HG03095 (cell line): ENCODE data around the gene APOA1.
"Not testable (repeated sequence)": the region's sequence is repeated elsewhere in the genome, so short reads cannot be mapped to it uniquely, and the experiment has no call there.

Experiments
- ATAC-seq: cut with Tn5 transposase; IDR thresholded peaks from one replicate; pipeline ENCODE4 v1.9.1; 2021; ENCODE audit warnings: moderate library complexity; ENCODE audit not compliant: unreplicated experiment

The APOA1 gene

DNA sequence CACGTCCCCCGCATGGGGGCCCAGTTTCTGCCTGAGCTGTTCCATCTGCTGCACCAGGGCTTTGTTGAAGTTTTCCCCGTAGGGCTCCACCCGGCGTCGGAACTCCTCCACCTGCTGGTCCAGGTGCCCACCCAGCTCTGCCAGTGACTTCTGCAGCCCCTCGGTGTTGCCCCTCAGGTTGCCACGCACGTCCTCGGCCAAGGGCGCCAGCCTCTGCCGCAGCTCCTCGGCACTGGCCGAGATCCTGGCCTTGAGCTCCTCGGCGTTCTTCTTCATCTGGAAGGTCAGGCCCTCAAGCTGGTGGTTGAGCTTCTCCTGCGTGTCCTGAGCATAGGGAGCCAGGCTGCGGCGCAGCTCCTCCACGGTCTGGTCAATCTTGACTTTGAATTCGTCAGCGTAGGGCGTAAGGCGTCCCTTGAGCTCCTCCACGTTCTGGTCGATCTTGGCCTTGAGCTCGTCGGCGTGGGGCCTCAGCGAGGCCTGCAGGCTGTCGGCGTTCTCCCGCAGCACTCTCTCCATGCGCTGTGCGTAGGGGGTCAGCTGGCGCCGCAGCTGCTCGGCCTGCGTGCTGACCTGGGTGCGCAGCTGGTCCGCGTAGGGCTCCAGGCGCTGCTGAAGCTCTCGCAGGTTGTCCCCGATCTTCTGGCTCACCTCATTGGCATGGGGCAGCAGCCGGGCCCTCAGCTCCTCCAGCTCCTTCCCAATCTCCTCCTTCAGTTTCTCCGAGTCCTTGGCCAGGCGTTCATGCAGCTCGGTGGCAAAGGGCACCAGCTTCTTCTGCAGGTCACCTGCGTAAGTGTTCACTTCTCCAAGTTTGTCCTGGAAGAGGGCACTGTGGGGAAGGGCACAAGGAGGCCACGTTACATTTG lies 16.1 kb downstream of the APOA1 start:
- no peak for ATAC-seq

DNA sequence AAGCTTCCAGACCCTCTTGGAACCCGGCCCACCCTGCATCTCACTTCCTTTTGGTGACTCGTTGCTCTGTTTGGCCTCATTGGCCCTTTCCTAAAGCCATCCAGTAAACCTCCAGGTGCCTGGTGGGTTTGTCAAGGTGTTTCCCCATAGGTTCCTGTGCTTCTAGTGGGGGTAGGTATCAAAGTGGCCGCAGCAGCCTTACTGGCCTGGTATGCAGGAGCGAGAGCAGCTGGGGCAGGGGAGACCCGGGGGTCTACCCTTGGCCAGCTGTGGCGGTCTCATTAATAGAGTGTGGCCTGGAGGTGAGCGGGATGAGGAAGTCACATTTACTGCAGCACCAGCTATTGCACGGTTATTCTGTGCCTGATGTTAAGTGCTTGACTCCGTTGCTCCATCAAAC lies 18.4 kb downstream of the APOA1 start:
- no peak for ATAC-seq

DNA sequence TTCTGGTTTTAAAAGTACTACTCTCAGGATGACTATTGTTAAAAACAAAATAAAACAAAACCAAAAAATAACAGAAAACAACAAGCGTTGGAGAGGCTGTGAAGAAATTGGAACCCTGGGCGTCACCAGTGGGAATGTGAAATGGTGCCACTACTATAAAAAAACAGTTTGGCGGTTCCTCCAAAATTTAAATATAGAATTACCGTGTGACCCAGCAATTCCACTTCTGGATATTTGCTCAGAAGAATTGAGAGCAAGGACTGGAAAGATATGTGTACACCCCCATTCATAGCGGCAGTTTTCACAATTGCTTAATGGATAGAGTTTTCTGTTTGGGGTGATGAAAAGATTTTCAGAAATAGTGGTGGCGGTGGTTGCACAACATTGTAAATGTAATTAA lies 22.9 kb downstream of the APOA1 start:
- no peak for ATAC-seq

DNA sequence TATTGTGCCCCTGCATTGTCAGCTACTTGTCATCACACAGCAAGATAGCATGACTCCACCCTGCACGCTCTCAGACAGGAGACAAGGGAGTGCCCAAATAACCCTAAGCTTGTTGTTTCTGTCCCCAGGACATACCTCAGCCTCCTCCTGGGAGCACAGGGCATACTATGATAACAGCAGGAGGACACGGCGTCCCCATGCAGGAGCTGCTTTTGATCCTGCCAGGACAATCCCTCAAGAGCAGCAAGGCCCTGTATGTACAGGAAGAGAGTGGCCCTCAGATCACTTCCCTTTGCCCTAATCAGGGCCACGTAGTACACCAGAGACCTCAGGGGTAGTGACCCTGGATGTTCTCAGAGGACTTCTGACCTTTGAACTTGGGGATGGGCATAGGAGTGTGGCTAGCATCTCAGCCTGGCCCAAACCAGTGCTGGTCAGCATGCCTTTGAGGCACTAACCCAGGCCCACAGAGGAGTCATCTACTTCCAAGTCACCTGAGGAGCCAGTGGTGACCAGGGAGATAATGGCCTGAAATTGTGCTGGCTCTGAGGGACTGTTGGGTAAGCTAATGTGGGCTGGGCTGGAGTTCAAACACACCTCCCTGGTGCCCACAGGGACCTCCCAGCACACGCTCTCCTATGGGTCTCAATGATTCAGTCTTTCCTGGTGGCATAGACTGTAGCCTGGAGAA lies 23.5 kb downstream of the APOA1 start:
- no peak for ATAC-seq

DNA sequence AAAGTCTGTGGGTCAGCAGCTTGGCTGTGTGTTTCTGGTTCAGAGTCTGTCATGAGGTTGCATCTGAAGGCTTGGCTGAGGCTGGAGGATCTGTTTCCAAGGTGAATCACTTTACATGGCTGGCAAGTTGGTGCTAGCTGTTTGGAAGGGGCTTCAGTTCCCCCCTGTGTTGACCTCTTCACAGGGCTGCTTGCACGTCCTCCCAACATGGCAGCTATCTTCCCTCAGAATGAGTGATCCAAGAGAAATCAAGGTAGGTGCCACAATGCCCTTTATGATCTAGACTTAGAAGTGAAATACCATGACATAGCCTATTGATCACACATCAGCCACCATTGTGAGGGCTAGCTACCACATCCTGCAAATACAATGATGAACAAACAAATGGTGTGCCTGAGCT lies 24.3 kb downstream of the APOA1 start:
- no peak for ATAC-seq

DNA sequence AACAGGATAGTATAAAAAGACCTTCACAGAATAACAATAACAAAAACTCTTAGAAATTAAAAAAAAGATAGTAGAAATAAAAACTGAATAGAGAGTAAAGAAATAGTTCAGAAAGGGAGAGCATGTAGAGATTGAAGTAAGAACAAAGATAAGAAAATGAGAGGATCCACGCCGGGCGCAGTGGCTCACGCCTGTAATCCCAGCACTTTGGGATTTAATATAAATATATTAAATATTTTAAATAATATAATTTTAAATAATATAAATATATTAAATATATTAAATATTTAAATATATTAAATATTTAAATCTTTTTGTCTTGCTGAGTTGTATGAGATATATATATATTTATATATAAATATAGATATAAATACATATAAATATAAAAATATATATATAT lies 25.3 kb downstream of the APOA1 start:
- no peak for ATAC-seq

DNA sequence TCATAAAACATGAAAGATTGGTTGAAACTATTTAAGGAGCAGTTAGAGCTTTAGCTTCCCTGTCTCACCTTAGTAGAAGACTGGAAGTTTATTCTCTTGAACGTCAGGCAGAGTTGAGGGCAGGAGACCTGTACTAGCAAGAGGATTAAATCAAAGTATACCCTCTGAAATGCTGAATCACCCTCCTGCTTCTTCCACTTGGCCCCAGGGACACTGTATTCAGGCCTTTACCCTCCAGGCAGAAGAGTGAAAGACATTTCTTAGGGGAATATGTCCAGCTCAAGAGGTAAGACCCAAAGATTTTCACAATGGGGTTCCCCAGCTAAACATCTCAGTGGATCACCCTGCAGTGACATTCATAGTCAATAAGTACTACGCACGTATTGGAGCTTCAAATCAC lies 26.2 kb downstream of the APOA1 start:
- ATAC-seq, result no peak

DNA sequence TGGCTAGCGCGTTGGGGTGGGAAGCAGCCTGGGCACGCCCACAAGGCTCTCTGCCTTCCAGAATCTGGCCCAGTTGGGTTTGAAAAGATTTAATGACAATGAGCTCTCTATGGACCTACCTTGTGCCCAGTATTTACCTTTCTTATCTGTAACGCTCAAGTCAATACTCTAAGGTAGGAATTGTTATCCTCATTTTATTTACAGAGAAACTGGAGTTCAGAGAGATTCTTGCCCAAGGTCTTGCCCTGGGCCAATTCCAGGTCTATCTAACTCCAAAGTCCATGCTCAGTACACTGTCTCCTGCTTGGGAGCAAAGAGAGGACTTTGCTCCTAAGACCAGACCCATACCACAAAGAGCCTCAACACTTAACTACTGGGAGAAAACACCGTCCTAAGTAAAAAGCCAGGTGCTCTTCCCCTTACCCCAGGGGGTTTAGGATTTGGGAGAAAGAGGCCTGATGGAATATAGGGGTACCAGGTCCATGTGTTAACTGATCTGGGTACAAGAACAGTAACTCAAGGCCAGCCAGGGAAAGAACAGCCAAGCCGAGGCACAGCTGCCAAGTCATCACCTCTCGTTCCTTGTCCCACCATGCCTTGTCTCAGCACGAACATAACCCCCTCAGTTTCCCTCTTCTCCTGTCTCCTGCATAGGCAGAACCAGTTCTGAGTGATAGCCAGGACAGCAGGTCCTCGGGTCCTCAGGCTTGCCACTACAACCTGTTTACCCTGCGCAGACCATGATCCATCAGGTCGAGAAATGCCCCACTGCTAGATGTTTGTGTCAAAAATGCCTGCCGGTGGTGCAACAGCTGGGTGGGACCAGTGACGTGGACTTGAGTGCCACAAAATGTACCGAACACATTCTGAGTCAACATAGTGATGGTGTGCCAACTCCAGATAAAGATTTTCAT lies 28.9 kb downstream of the APOA1 start:
- no peak for ATAC-seq

DNA sequence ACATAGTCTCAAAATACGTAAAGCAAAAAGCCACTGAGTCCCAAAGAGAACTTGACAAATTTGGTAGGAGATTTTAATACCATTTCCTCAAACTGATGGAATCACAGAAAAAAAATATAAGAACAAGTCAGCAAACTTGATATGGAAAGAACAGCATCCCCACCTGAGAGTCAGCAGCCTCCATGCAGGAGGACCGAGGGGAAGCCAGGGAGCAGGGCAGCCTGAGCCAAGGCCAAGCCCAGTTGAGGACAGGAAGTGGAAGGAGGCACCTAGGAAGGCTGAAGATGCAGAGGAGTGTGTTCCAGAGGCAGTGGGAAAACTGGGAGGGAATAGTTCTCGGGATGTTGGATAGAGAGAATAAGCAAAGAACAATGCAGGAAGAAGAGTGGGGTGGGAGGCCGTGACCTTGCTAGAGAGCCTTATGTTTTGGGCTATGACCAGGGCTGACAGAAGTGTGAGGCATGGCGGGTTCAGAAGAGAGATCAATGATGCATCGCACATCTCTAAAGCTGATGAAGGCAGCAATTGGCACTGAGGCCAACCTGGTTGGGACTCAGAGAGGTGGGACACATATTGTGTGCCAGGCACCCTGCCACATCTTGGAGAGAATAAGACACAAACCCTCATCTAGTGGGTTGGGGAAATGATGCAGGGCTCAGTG lies 29.7 kb downstream of the APOA1 start:
- ATAC-seq, result no peak

DNA sequence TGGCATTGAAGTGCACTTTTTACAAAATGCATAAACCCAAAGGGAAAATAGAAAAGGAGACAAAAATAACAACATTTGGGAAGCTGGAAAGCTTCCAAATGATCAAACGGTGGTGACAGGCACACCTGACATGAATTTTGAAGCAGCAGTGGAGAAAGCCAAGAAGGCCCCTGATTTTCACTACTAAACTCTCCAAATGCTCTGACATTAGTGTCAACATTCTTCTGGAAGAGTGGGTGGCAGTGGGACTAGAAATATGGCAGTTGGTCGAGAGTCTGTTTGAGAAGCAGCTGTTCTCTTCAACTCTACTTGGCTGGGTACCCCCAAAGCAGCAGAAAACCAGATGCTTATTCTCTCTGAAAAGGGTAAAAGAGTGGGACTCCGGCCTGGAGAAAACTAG lies 33.4 kb downstream of the APOA1 start:
- ATAC-seq, result no peak

DNA sequence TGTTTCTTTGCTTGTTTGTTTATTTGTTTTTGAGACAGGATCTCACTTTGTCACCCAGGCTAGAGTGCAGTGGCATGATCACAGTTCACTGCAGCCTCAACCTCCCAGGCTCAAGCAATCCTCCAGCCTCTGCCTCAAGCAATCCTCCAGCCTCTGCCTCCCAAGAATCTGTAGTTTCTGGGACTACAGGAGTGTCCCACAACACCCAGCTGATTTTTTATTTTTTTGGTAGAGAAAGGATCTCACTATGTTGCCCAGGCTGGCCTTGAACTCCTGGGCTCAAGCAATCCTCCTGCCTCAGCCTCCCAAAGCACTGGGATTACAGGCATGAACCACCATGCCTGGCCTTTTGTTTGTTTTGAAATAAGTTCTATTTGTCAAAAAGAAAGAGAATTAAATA lies 35.8 kb downstream of the APOA1 start:
- not testable (repeated sequence) for ATAC-seq

DNA sequence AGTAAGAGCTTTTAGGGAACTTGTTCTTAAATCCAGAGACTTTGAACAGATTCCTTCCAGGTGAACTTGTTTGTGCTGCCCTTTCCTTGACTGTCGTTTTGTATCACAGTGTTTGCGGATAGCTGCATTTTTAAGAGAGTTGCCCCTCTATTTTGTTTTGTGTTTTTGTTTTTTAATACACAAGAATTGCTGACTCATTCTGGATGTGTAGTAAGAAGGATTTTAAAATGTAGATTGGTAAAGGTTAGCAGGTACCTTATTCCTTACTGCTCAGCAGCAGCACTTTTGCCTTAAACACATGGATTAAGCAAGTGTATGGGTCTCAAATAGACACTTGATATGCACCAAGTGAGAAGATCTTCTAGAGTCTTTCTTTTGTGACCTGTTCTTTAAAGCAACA lies 36.8 kb downstream of the APOA1 start:
- ATAC-seq, result no peak

DNA sequence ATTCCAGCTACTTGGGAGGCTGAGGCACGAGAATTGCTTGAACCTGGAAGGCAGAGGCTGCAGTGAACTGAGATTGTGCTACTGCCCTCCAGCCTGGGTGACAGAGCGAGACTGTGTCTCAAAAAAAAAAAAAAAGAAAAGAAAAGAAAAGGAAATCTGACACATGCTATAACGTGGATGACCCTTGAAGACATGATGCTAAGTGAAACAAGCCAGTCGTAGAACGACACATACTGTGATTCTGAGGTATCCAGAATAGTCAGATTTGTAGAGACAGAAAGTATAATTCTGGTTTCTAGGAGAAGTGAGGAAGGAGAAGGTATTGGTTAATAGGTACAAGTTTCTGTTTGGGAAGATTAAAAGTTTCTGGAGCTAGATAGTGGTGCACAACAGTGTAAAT lies 39.1 kb downstream of the APOA1 start:
- ATAC-seq, result no peak

DNA sequence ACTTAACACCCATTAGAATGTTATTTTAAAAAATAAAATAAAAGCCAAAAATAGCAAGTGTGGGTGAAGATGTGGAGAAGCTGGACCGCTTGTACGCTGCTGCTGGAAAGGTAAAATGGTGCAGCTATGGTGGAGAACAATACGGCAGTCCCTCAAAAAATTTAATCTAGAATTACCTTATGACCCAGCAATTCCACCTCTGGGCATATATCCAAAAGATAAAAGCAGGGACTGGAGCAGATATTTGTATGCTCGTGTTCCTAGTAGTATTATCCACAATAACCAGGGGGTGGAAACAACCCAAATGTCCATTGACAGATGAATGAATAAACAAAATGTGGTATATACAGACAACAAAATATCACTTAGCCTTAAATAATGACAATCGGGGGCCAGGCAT lies 39.6 kb downstream of the APOA1 start:
- ATAC-seq, result no peak

DNA sequence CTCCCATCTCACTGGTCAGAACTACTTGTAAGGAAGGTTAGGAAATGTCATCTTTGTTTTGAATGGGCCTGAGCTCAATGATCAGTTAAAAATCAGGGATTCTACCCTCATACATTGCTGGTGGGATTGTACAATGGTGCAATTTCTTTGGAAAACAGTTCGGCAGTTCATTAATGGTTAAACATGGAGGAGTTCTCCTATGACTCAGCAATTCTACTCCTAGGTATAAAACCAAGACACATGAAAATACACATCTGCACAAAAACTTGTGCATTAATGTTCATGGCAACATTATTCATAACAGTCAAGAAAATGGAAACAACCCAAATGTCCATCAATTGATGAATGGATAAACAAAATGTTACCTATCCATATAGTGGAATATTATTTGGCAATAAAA lies 40.9 kb downstream of the APOA1 start:
- ATAC-seq, result no peak

DNA sequence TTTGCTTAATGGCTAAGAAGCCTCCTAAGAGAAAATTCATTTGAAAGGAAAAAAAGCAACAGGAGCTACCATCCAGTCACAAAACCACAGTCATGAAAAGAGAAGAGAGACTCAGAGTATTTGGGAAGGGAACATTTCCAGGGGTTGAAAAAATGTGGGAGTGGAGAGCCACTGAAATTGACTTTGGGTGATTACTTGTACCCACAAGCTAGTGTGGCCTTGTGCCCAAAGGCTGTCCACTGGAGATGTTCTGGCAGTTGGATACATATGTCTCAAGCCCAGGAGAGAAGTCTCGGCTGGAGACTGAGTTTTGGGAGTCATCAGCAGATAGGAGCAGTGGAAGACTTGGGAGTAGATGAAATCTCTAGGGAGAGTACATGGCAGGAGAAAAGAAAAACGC lies 42.6 kb downstream of the APOA1 start:
- ATAC-seq, result no peak

DNA sequence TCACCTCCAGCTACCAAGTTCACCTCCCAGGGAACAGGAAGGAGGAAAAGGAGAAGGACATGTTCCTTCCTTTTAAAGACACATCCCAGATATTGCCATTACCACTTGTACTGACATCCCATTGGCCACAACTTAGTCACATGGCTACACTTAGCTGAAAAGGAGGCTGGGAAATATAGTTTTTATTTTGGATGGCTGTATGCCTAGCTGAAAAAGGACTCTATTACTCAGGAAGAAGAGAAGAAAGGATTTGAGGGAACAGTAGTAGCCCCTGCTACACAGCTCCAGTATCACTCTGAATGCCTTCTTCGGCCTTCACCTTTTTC lies 43.7 kb downstream of the APOA1 start:
- ATAC-seq, result no peak

DNA sequence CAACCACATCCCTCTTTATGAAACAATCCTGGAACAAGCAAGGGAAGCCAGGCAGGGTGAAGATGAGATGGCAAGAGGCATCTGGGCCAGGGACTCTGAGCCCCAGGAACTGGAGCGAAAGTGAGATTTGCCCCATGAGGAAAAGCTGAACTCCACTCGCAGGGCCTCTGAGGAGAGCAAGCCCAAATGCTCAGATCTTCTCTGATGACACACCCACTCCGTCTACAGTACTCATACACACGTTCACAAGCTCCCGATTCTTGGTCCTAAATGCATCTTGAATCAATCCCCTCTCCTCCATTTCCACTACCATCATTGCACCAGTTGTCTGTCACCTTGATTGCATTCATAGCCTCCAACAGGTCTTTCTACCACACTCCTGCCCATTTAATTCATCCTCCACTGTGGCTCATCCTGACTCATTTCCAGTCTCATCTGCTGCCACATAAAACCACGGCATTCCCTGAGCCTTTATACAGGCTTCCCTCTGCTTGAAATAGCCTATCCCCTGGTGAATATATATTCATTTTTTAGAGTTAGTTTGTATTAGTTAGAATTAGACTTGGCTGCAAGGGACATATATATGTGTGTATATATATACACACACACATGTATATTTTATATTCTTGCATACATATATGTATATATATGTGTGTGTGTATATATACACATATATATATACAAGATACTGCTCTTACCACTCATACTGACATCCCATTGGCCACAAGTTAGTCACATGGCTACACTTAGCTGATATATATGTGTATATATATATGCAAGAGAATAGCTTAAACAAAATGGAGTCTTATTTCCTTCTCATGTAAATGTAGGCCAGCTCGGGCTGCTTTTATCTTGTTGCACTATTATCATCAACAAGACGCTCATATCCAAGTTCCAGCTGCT lies 44.3 kb downstream of the APOA1 start:
- ATAC-seq, result no peak

DNA sequence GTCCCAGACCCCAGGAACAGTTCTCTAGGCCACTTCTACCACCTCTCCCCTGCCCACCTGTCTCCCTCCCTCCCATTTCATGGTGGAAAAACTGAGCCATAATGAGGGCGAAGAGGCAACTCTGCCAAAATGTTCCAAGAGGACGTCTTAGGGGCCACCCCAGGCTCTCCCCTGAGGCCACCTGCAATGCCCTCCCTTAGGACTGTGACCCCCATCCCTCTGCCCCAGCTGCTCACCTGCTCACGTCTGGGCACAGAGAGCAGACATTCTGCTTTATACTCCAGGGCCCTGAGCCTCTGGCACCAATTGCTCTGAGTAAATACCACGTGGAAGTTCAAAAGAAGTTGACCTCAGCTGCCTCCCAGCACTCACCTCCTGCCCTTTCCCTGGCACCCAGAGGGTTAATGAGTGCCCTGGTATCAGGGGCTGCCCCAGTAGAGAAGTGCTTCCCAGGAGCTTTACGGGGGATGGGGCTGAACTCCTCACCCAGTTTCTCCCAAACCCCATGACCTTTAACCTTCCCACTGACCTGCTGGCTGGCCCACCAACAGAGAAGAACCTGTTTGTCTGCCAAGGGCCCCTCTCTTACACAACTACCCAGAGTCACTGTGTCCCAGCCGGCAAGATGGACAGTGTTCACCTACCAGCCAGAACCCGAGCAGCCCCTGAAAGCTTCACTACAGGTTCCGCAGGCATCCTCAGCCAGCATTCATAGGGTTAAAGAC lies 45.1 kb downstream of the APOA1 start:
- no peak for ATAC-seq

DNA sequence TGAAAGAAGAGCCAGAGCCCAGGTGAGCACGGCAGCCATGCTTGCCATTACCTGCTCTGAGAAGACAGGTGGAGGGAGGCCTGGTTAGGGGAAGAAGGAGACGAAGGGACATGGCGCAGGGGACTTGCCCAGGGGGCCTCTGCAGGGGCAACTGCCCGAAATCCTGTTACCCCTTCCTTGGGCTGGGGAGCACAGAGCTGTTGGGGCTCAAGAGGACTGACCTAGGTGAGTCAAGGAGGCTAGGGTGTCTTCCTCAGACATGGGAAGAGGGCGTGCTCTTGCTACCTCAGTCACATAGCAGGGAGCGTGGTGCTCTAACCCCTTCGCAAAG lies 45.6 kb downstream of the APOA1 start, which contains the start of gene APOA5:
Gene APOA5, minus strand, starts transcription at position 67 of the 331 bp plus-strand sequence. Its CDS starts 19 bp downstream, at position 48.
- no peak for ATAC-seq
